K562 treated with DMSO at 1 percent for 4 hours (cell line): Measurements from ENCODE around the gene CFAP45. TPM values are rescaled to one million over a fixed set of nuclear protein-coding genes. Genes with fewer than 3 reads are reported as not detected.

Source experiments
- total RNA-seq: library from RNA; unstranded; fragments of 300-600 nt; gene quantifications from 2 replicates; pipeline ENCODE4 v1.2.3, GENCODE V29; 2022; ENCODE audit not compliant: insufficient read depth

Gene CFAP45, protein sequence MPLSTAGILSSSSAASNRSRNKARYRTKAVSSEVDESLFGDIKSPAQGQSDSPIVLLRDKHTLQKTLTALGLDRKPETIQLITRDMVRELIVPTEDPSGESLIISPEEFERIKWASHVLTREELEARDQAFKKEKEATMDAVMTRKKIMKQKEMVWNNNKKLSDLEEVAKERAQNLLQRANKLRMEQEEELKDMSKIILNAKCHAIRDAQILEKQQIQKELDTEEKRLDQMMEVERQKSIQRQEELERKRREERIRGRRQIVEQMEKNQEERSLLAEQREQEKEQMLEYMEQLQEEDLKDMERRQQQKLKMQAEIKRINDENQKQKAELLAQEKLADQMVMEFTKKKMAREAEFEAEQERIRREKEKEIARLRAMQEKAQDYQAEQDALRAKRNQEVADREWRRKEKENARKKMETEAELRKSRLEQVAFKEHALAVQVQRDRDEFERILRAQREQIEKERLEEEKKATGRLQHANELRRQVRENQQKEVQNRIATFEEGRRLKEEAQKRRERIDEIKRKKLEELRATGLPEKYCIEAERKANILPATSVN
- total RNA-seq = 0.98 TPM in 1 of 2 replicates, not detected in the other

DNA sequence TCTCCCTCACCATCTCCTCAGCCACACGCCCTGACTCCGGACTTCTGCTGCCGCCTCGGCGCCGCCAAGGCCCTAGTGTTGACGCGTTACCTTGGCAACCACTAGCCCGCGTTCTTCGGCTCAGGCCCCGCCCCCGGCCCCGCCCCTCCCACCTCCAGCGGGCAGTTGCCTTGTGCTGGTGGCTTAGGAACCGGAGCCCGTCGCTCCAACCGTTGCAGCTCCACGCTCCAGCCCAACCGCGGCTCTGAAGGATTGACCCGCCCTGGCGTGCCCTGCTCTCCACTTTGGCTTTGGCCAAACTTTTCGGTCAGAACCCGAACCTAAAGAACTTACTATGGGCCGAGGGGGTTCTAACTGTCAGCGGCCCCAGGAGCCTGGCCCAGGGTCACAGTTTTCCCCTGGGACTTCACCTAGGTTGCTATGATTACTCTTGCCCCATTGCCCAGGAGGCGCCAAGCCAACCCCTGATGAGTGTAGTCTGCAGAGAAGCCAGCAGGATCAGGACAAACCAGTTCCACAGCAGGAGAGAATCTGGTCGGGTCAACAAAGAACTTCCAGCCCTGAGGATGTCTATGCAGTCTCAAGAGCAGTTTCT is at the start of gene CFAP45:
CFAP45 (minus strand) TSS at position 80 of the 595 bp plus-strand sequence; CDS start at position 13, 67 bp downstream.

DNA sequence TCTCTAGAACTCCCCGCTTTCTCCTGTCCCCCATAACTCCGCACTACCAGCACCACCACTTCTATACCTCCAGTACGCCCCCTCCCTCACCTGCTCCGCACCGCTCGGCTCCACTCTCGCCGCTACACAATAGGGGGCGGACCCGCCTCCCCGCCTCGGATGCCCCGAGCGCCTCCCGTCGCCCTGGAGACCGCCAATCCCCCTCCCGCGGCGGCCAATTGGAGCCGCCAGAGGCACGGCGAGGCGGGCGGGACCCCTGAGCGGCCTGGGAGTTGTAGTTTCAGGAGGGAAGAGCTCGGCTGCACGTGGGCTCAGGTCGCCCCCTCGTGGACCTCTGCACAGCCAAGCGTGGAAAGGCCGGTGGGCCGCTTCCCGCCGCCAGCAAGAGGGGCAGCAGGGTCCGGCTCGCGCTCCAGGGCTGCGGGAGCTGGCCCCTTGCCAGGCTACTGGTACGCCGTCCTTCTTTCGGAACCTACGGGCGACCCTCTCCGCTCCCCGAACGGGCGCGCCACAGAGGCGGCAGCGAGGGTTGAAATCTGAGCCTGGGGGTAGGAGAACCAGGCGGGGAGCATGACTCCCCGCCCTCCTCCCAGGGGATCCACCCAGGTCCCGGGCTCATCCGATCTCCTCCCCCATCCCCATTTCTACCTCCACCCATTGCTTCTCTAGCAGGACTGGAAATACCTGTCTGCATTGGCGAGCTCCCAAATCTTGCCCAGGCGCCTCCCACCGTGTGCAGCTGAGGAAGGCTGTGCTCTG is 45.7 kb upstream of the CFAP45 start, which contains the start of gene IGSF9:
IGSF9 (minus strand) TSS at position 131 of the 759 bp plus-strand sequence. CDS start 2,159 bp downstream, outside the sequence.

DNA sequence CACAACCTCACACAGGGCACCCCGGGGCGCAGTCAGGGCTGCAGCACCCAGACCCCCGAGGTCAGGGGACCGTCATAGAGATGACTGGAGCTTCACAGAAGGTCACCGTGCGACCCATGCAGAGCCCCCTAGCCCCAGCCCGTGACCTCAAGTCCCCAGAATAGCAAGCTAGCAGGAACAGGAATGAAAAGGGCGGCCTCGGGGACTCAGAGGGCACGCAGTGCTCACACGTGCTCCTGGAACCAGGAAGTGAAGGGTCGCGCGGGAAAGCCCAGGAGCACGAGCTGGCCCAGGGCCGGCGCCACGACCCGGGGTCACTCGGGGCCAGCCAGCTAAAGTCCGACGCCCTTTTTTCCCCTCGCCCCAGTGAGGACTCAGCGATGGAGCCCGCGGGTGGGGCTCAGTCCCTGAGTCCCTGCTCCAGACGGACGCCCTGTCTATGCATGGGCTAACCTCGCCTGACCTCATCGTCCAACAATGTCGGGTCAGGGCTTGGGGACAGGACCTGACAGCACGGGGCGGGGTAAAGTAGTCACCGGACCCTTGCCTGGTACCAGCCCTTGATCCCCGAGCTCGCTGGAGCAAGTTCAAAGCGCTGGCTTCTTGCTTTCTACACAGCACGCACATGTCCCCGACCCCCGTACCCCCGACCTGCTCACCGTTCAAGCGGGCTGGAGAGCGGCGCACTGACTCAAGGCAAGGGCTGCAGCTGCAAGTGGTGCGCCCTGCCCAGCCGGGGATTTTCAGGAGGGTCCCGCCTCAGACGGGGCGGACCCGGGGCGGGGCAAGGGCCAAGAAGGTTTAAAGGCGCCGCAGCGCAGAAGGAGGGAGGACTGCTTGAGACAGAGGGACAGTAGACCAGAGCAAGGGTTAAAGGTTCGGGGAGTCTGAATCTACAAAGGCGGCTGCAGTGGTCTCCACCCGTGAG is 25.1 kb upstream of the CFAP45 start, which contains the start of gene TAGLN2:
TAGLN2 (minus strand) TSS at position 717 of the 928 bp plus-strand sequence. CDS start 4,998 bp downstream, outside the sequence.

DNA sequence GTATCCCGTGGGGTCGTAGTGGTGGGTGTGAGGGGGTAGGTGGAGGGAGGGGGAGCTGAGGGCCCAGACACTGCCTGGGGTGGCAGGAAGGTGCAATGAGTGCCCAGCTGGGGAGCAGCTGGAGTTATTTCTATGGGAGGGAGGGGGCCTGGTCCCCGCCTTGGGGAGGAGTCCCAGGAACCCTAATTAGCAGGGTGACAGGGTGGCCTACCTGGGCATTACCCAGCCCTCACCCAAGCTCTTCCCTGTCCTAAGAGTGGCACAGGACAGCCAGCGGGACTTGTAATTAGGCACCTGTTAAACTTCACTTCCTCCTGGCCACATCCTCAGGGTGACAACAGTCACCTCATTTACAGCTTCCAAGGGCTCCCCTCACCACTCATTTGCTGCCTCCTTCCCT is 37.4 kb downstream of the CFAP45 start, which contains the start of gene VSIG8:
VSIG8 (minus strand) TSS at position 101 of the 400 bp plus-strand sequence. CDS start 136 bp downstream, outside the sequence.

DNA sequence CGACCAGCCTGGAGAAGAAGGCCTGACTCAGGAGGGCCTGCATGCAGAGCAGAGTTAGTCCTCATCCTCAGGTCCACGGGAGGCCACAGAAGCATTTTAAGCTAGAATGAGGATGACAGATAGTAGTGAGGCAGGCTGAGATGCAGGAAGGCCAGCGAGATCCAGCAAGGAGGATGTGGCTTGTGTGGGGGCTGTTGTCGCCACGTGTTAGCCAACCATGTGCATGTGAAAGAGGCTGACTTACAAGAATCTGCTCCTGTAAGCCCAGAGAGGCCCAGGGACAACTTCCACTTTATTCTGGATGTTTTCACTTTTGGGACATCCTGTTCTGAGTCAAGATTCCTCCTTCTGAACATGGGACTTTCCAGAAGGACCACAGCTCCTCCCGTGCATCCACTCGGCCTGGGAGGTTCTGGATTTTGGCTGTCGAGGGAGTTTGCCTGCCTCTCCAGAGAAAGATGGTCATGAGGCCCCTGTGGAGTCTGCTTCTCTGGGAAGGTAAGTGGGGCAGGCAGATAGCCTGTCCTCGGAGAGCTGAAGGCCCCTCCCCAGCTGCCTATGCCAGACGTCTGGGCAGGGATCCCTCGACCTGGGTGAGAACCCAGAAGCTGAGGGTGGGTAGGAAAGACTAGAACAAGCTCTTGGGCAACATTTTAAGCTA is 73.4 kb downstream of the CFAP45 start, which contains the start of gene SLAMF8:
SLAMF8 (plus strand) TSS at position 433 of the 661 bp plus-strand sequence; CDS start at position 459, 26 bp downstream.

Other genes with a start within 250 kb of the CFAP45 start
- not detected in 2 replicates for gene CRP, start 185.6 kb downstream of the CFAP45 start, total RNA-seq
- 51.9 and 53.3 TPM in 2 replicates for gene DUSP23, start 119.2 kb downstream of the CFAP45 start, total RNA-seq
- not detected in 2 replicates for gene FCRL6, start 97.8 kb downstream of the CFAP45 start, total RNA-seq
- not detected in 2 replicates for gene SLAMF8, start 73.3 kb downstream of the CFAP45 start, total RNA-seq
- gene VSIG8, start 37.5 kb downstream of the CFAP45 start, total RNA-seq = not detected in 2 replicates
- 533 and 588 TPM in 2 replicates for gene TAGLN2, start 25.3 kb upstream of the CFAP45 start, total RNA-seq
- gene IGSF9, start 45.4 kb upstream of the CFAP45 start, total RNA-seq = not detected in 2 replicates
- not detected in 2 replicates for gene SLAMF9, start 54.1 kb upstream of the CFAP45 start, total RNA-seq
- 1.3 and 1.5 TPM in 2 replicates for gene PIGM, start 131.8 kb upstream of the CFAP45 start, total RNA-seq
- gene KCNJ10, start 170.0 kb upstream of the CFAP45 start, total RNA-seq = not detected in 2 replicates
- gene KCNJ9, start 181.4 kb upstream of the CFAP45 start, total RNA-seq = not detected in 2 replicates
- gene IGSF8, start 198.5 kb upstream of the CFAP45 start, total RNA-seq = 15.5 and 16.6 TPM in 2 replicates
- not detected in 2 replicates for gene ATP1A2, start 215.6 kb upstream of the CFAP45 start, total RNA-seq